ENCODE measurements around the gene TEP1. TPM values are rescaled to one million over a fixed set of nuclear protein-coding genes. Genes with fewer than 3 reads are reported as not detected.

The TEP1 gene
- total and polyA plus RNA-seq, 12 donors: 5.6 to 17.8 (median 8.6) TPM

GRCh38 chr14:20422886-20423285 lies 9.6 kb upstream of the TEP1 start:
- 67 to 74% methylated on average over 2 of the region's 2 CpGs for WGBS, 2 donors

GRCh38 chr14:20421267-20421666 lies 8.0 kb upstream of the TEP1 start:
- intact Hi-C loops (cut with DNase I): no loop called here
- Histone ChIP-seq H3K36me3 (no peaks in the 10 kb centered on the region), H3K4me3 (no peak overlapping the region), H3K9me3 (no peaks in the 10 kb centered on the region), H3K27ac (no peak overlapping the region), H3K4me1 (peaks cover 0 to 14% (median 0%) of the 10 kb centered on the region in 9 donors), H3K27me3 (no peaks in the 10 kb centered on the region)
- DNase-seq (no peak), ATAC-seq (no peak)
- 35 to 39% methylated on average over 2 of the region's 2 CpGs for WGBS, 2 donors
- TF ChIP-seq CTCF (IDR thresholded peaks at IDR 0.05): no peak

More at GRCh38 chr14:20422886-20423285, 9.6 kb upstream of the TEP1 start:
- Histone ChIP-seq H3K4me1 (peaks cover 0 to 21% (median 3%) of the 10 kb centered on the region in 9 donors), H3K27ac (no peak overlapping the region), H3K4me3 (no peak overlapping the region), H3K36me3 (no peaks in the 10 kb centered on the region), H3K9me3 (no peaks in the 10 kb centered on the region), H3K27me3 (no peaks in the 10 kb centered on the region)
- ATAC-seq (no peak), DNase-seq (no peak)
- intact Hi-C loops (cut with DNase I): no loop called here
- TF ChIP-seq CTCF (IDR thresholded peaks at IDR 0.05): no peak

- intact Hi-C loops (cut with DNase I): loop anchor here in 8 of 10 donors (5.0 to 10.0 kb wide), 7 partner anchors 33 to 265 kb away; partner anchors contain the start of genes RNASE4 (in 3 of the 8), ANG (in 2 of the 8), APEX1 (in 2 of the 8) and OSGEP (in 2 of the 8)
- 57 to 79% methylated on average over 1 of the region's 1 CpG for WGBS, 2 donors
- H3K27me3 ChIP-seq: no peaks in the 10 kb centered on the region
- no peaks in the 10 kb centered on the region for H3K36me3 ChIP-seq
- no peak overlapping the region for H3K4me3 ChIP-seq
- H3K9me3 ChIP-seq: no peaks in the 10 kb centered on the region
- H3K27ac ChIP-seq: peak overlapping the region in 1 of 10 donors; percentile 18
- DNase-seq: no peak
- TF ChIP-seq CTCF (IDR thresholded peaks at IDR 0.05): no peak
- peak in 4 of 8 donors; percentile 29 to 52 (median 42) for ATAC-seq
- H3K4me1 ChIP-seq: peaks cover 0 to 25% (median 0%) of the 10 kb centered on the region in 9 donors
Measured at GRCh38 chr14:20419419-20419818, 6.1 kb upstream of the TEP1 start.

- H3K4me1 ChIP-seq: peaks cover 0 to 33% (median 4%) of the 10 kb centered on the region in 9 donors
- H3K4me3 ChIP-seq: no peak overlapping the region
- WGBS, 2 donors: 95 to 98% methylated on average over 2 of the region's 2 CpGs
- H3K9me3 ChIP-seq: no peaks in the 10 kb centered on the region
- intact Hi-C loops (cut with DNase I): loop anchor here in 8 of 10 donors (5.0 to 10.0 kb wide), 7 partner anchors 34 to 266 kb away; partner anchors contain the start of genes RNASE4 (in 3 of the 8), ANG (in 2 of the 8), APEX1 (in 2 of the 8) and OSGEP (in 2 of the 8)
- no peaks in the 10 kb centered on the region for H3K36me3 ChIP-seq
- DNase-seq: no peak
- no peak for TF ChIP-seq CTCF (IDR thresholded peaks at IDR 0.05)
- no peaks in the 10 kb centered on the region for H3K27me3 ChIP-seq
- no peak for ATAC-seq
- no peak overlapping the region for H3K27ac ChIP-seq
Measured at GRCh38 chr14:20418501-20418909, 5.2 kb upstream of the TEP1 start.

All from heart right ventricle (tissue), 16 donors.